ENCODE measurements around the gene SPATS2L. TPM values are rescaled to one million over a fixed set of nuclear protein-coding genes. Genes with fewer than 3 reads are reported as not detected.

SPATS2L gene
- total and polyA plus RNA-seq, 2 of the 13 experiments (the other 11 are each of a cell fraction or from before 2014, with no cell fraction given): 154 to 212 TPM

- TF ChIP-seq AHDC1 (CRISPR knock-in tag; IDR thresholded peaks at IDR 0.05; ENCODE audit: borderline replicate concordance) (peak; percentile 66; the same call in 1 of the 2 replicates), PBX3 (CRISPR knock-in tag; IDR thresholded peaks at IDR 0.05; ENCODE audit: borderline replicate concordance) (no peak), ZNF574 (CRISPR knock-in tag; IDR thresholded peaks at IDR 0.05) (no peak), MIER3 (CRISPR knock-in tag; IDR thresholded peaks at IDR 0.05; ENCODE audit: borderline replicate concordance) (peak; percentile 55; the same call in 1 of the 2 replicates), ZMYM4 (CRISPR knock-in tag; IDR thresholded peaks at IDR 0.05) (no peak), NFKBIZ (CRISPR knock-in tag; IDR thresholded peaks at IDR 0.05) (no peak), SYNCRIP (IDR thresholded peaks at IDR 0.05; ENCODE audit: insufficient read depth, low read depth, low read length) (no peak), MAX (IDR thresholded peaks at IDR 0.05) (no peak), MATR3 (CRISPR knock-in tag; IDR thresholded peaks at IDR 0.05) (no peak), ZNF720 (CRISPR knock-in tag; IDR thresholded peaks at IDR 0.05) (no peak), GPBP1L1 (CRISPR knock-in tag; IDR thresholded peaks at IDR 0.05) (no peak), RCOR2 (CRISPR knock-in tag; IDR thresholded peaks at IDR 0.05) (no peak), BRCA1 (CRISPR knock-in tag; IDR thresholded peaks at IDR 0.05) (no peak), SAFB2 (CRISPR knock-in tag; IDR thresholded peaks at IDR 0.05; ENCODE audit: borderline replicate concordance, low read depth) (no peak), NFYB (CRISPR knock-in tag; IDR thresholded peaks at IDR 0.05) (no peak), NFRKB (IDR thresholded peaks at IDR 0.05) (no peak), SALL2 (CRISPR knock-in tag; IDR thresholded peaks at IDR 0.05) (no peak), HNRNPK (IDR thresholded peaks at IDR 0.05; ENCODE audit: low read depth, low read length, poor library complexity, severe bottlenecking) (no peak)
Observed at GRCh38 chr2:200319548-200320337, 13.2 kb downstream of the SPATS2L start (continued).
